Liver (tissue), 9 donors: ENCODE data around the gene INTS3. TPM values are rescaled to one million over a fixed set of nuclear protein-coding genes. Genes with fewer than 3 reads are reported as not detected.

ENCODE experiments used
- DNase-seq: peaks from one replicate; pipeline ENCODE4 v3.0.0-alpha.2; 2017; ENCODE audit warnings: low spot score
- H3K27ac ChIP-seq, 2 donors: one replicate each; pipeline ENCODE4 v1.7.0; 2013; ENCODE audit warnings: inconsistent platforms in 2 of 2, low read length in 2 of 2, control low read depth in 1 of 2, low read depth in 1 of 2, mild to moderate bottlenecking in 1 of 2
- H3K27me3 ChIP-seq, 4 donors: one replicate each; pipeline versions ENCODE4 v1.6.1 to v1.7.0; 2013; ENCODE audit warnings: low read length in 3 of 4, inconsistent platforms in 1 of 4, mild to moderate bottlenecking in 1 of 4, moderate library complexity in 1 of 4; ENCODE audit not compliant: control insufficient read depth in 4 of 4, insufficient read depth in 4 of 4
- H3K36me3 ChIP-seq, 4 donors: one replicate each; pipeline versions ENCODE4 v1.6.1 to v1.7.0; 2013; ENCODE audit warnings: low read length in 3 of 4, mild to moderate bottlenecking in 3 of 4, low read depth in 1 of 4, moderate library complexity in 1 of 4; ENCODE audit not compliant: control insufficient read depth in 4 of 4, insufficient read depth in 3 of 4
- H3K4me1 ChIP-seq, 4 donors: one replicate each; pipeline versions ENCODE4 v1.6.1 to v1.7.0; 2013; ENCODE audit warnings: low read length in 3 of 4, mild to moderate bottlenecking in 3 of 4, moderate library complexity in 1 of 4; ENCODE audit not compliant: control insufficient read depth in 4 of 4, insufficient read depth in 4 of 4
- H3K4me3 ChIP-seq, 3 donors: one replicate each; pipeline versions ENCODE4 v1.6.1 to v1.7.0; 2013; ENCODE audit warnings: low read length in 3 of 3, control low read depth in 1 of 3, low read depth in 1 of 3, mild to moderate bottlenecking in 1 of 3
- H3K9ac ChIP-seq, 2 donors: one replicate each; pipeline ENCODE4 v1.7.0; 2013; ENCODE audit warnings: low read length in 2 of 2, mild to moderate bottlenecking in 2 of 2, moderate library complexity in 2 of 2, control low read depth in 1 of 2, low read depth in 1 of 2
- H3K9me3 ChIP-seq, 4 donors: one replicate each; pipeline versions ENCODE4 v1.6.1 to v1.7.0; 2013; ENCODE audit warnings: low read length in 3 of 4; ENCODE audit not compliant: control insufficient read depth in 4 of 4
- CTCF ChIP-seq: fragments of 150-350 bp; IDR thresholded peaks from 2 replicates; pipeline ENCODE4 v1.5.1; 2017; ENCODE audit warnings: improper control_type of control experiment, low read depth, low read length; ENCODE audit not compliant: missing input control
- EGR1 ChIP-seq, 2 donors: IDR thresholded peaks; 2 replicates each; pipeline ENCODE4 v1.6.1; 2016 to 2018; ENCODE audit warnings: antibody characterized with exemption in 2 of 2, low read depth in 2 of 2
- NR2F2 ChIP-seq: IDR thresholded peaks from 2 replicates; pipeline ENCODE4 v1.6.1; 2016; ENCODE audit warnings: antibody characterized with exemption
- RAD21 ChIP-seq, 2 donors: IDR thresholded peaks; 2 replicates each; pipeline ENCODE4 v1.6.1; 2016; ENCODE audit warnings: antibody characterized with exemption in 2 of 2, mild to moderate bottlenecking in 2 of 2
- REST ChIP-seq: IDR thresholded peaks from 2 replicates; pipeline ENCODE4 v1.6.1; 2016; ENCODE audit warnings: antibody characterized with exemption, mild to moderate bottlenecking
- SP1 ChIP-seq: IDR thresholded peaks from 2 replicates; pipeline ENCODE4 v1.6.1; 2018; ENCODE audit warnings: antibody characterized with exemption, mild to moderate bottlenecking
- YY1 ChIP-seq: IDR thresholded peaks from 2 replicates; pipeline ENCODE4 v1.6.1; 2016; ENCODE audit warnings: antibody characterized with exemption, mild to moderate bottlenecking
- WGBS: extraction: QIAGEN DNeasy Blood & Tissue Kit; methylation state at CpG from one replicate; pipeline ENCODE4 v1.1.7; 2013; 5-methylcytosine and 5-hydroxymethylcytosine counted together
- polyA plus RNA-seq, 2 donors: library from polyadenylated mRNA; stranded (reverse) in 1 of 2; unstranded in 1 of 2; fragments of 200-250 nt in 1 of 2; fragments of >200 nt in 1 of 2; fragmentation: Nextera tagmentation in 1 of 2; extraction: Ambion mirVana in 1 of 2; gene quantifications; one replicate each; pipeline versions ENCODE4 v1.2.1 to v1.2.3, GENCODE V29; 2013 to 2015
- total RNA-seq, 2 donors: library from RNA; depleted of rRNA; stranded (reverse); fragments of >200 nt; gene quantifications; one replicate each; pipeline ENCODE4 v1.2.3, GENCODE V29; 2014
- donor health status: healthy.
- donor health status: healthy.
- donor health status: healthy.
- donor health status: healthy.
- donor health status: healthy.

Gene INTS3
- total and polyA plus RNA-seq, 4 donors: 9.0 to 26.0 (median 15.2) TPM

- DNase-seq: peak; percentile 70
- TF ChIP-seq RAD21 (IDR thresholded peaks at IDR 0.05) (peak in 1 of 2 donors; percentile 12), YY1 (no peak), EGR1 (IDR thresholded peaks at IDR 0.05; ENCODE audit: low read depth in 2 of 2) (no peak), NR2F2 (peak; percentile 26), REST (peak; percentile 18), SP1 (peak; percentile 27), CTCF (no peak)
- peak within 1 kb of the TSS; percentile 28 to 41 for H3K9ac ChIP-seq
- 3% methylated on average over 35 of the region's 35 CpGs for WGBS
- peak within 1 kb of the TSS; percentile 33 to 69 (median 64) for H3K4me3 ChIP-seq
- peak within 1 kb of the TSS; percentile 58 to 83 for H3K27ac ChIP-seq
- H3K4me1 ChIP-seq: peaks cover 30 to 71% (median 45%) of the 10 kb centered on the region in 4 donors
- H3K9me3 ChIP-seq: no peaks in the 10 kb centered on the region
- H3K27me3 ChIP-seq: no peaks in the 10 kb centered on the region
- H3K36me3 ChIP-seq: peaks cover 8 to 21% (median 9%) of the 10 kb centered on the region in 4 donors
Measured at GRCh38 chr1:153774780-153775457, 47.1 kb downstream of the INTS3 start, which contains the start of gene SLC27A3. SLC27A3 (plus strand) TSS chr1:153775407; CDS start chr1:153775498, 91 bp downstream.

- H3K36me3 ChIP-seq: peaks cover 8 to 18% (median 9%) of the 10 kb centered on the region in 4 donors
- TF ChIP-seq RAD21 (IDR thresholded peaks at IDR 0.05): no peak
- peak; percentile 58 for TF ChIP-seq YY1
- TF ChIP-seq CTCF: no peak
- under 1% methylated on average over 83 of the region's 83 CpGs for WGBS
- H3K9me3 ChIP-seq: no peaks in the 10 kb centered on the region
- H3K27me3 ChIP-seq: no peaks in the 10 kb centered on the region
- peak overlapping the region; percentile 58 to 83 for H3K27ac ChIP-seq
- peak; percentile 62 for DNase-seq
- peak overlapping the region; percentile 27 to 69 (median 64) for H3K4me3 ChIP-seq
- peaks cover 33 to 74% (median 50%) of the 10 kb centered on the region in 4 donors for H3K4me1 ChIP-seq
- H3K9ac ChIP-seq: peak overlapping the region; percentile 28 to 41
Measured at GRCh38 chr1:153775458-153776327, 47.8 kb downstream of the INTS3 start.
